Left lobe of liver (tissue), 2 donors: Measurements from ENCODE around the gene CD302. TPM values are rescaled to one million over a fixed set of nuclear protein-coding genes. Genes with fewer than 3 reads are reported as not detected.
"Not testable (repeated sequence)": the region's sequence is repeated elsewhere in the genome, so short reads cannot be mapped to it uniquely, and the experiment has no call there.

ENCODE experiments used
- ATAC-seq: fragments of 200-7000 bp; cut with Tn5 transposase; one replicate; pipeline ENCODE4 v1.9.1; 2020; ENCODE audit warnings: mild to moderate bottlenecking, moderate library complexity
- DNase-seq: peaks from one replicate; pipeline ENCODE4 v3.0.0-alpha.2; 2020; ENCODE audit warnings: low spot score
- total RNA-seq: library from RNA; stranded (reverse); gene quantifications from one replicate; pipeline ENCODE4 v1.2.1, GENCODE V29; 2021
- donor health status: DM: no; HTN: no; CAD: no; lungs with moderate emphysema.
- donor health status: DM: no; HTN: yes; CAD: no.

Gene CD302
- 98.8 TPM for total RNA-seq

GRCh38 chr2:159797543-159798375 lies at the start of gene CD302:
Gene CD302 (minus strand): TSS chr2:159798208. CDS start chr2:159798198, 10 bp downstream.
- ATAC-seq, result peak; percentile 86

GRCh38 chr2:159846564-159846963 lies 48.6 kb upstream of the CD302 start:
- ATAC-seq, result no peak
- no peak for DNase-seq

More at GRCh38 chr2:159797543-159798375, at the start of gene CD302:
- peak; percentile 91 for DNase-seq

GRCh38 chr2:159840616-159841015 lies 42.6 kb upstream of the CD302 start:
- DNase-seq, result no peak
- no peak for ATAC-seq

GRCh38 chr2:159832858-159833257 lies 34.9 kb upstream of the CD302 start:
- DNase-seq, result no peak
- no peak for ATAC-seq

GRCh38 chr2:159832026-159832425 lies 34.0 kb upstream of the CD302 start:
- DNase-seq (no peak), ATAC-seq (no peak)

GRCh38 chr2:159829376-159829775 lies 31.4 kb upstream of the CD302 start:
- DNase-seq (no peak), ATAC-seq (no peak)

GRCh38 chr2:159828738-159829137 lies 30.7 kb upstream of the CD302 start:
- DNase-seq (no peak), ATAC-seq (no peak)

- not testable (repeated sequence) for DNase-seq, ATAC-seq
Measured at GRCh38 chr2:159822478-159822833, 24.4 kb upstream of the CD302 start.

GRCh38 chr2:159821775-159822477 lies 23.9 kb upstream of the CD302 start:
- ATAC-seq, DNase-seq: not testable (repeated sequence)

- DNase-seq (no peak), ATAC-seq (no peak)
Measured at GRCh38 chr2:159818940-159819339, 20.9 kb upstream of the CD302 start.

GRCh38 chr2:159817283-159817682 lies 19.3 kb upstream of the CD302 start:
- ATAC-seq (no peak), DNase-seq (no peak)

- ATAC-seq, result no peak
- no peak for DNase-seq
Measured at GRCh38 chr2:159811232-159811631, 13.2 kb upstream of the CD302 start.

GRCh38 chr2:159808032-159808425 lies 10.0 kb upstream of the CD302 start:
- no peak for ATAC-seq
- no peak for DNase-seq

GRCh38 chr2:159807183-159808031 lies 9.4 kb upstream of the CD302 start:
- ATAC-seq (peak; percentile 93), DNase-seq (no peak)

- ATAC-seq (no peak), DNase-seq (no peak)
Measured at GRCh38 chr2:159804941-159805340, 6.9 kb upstream of the CD302 start.

GRCh38 chr2:159803235-159803962 lies 5.4 kb upstream of the CD302 start:
- ATAC-seq, result no peak
- no peak for DNase-seq

GRCh38 chr2:159802673-159803072 lies 4.7 kb upstream of the CD302 start:
- DNase-seq, result no peak
- ATAC-seq, result no peak

- DNase-seq (no peak), ATAC-seq (no peak)
Measured at GRCh38 chr2:159799833-159800232, 1.8 kb upstream of the CD302 start.

- DNase-seq, result no peak
- ATAC-seq, result peak; percentile 57
Measured at GRCh38 chr2:159798376-159798725, 343 bp upstream of the CD302 start.

- ATAC-seq (no peak), DNase-seq (no peak)
Measured at GRCh38 chr2:159797225-159797542, 824 bp downstream of the CD302 start.
